SKM-1 treated with dmso at 0.1 percent for 144 hours (cell line): ENCODE data around the gene LAMTOR5.

Experiments used
- DNase-seq: peaks from one replicate; lab custom pipeline; 2025; ENCODE audit not compliant: unreplicated experiment; lab: John Stamatoyannopoulos, UW

The LAMTOR5 gene

DNA sequence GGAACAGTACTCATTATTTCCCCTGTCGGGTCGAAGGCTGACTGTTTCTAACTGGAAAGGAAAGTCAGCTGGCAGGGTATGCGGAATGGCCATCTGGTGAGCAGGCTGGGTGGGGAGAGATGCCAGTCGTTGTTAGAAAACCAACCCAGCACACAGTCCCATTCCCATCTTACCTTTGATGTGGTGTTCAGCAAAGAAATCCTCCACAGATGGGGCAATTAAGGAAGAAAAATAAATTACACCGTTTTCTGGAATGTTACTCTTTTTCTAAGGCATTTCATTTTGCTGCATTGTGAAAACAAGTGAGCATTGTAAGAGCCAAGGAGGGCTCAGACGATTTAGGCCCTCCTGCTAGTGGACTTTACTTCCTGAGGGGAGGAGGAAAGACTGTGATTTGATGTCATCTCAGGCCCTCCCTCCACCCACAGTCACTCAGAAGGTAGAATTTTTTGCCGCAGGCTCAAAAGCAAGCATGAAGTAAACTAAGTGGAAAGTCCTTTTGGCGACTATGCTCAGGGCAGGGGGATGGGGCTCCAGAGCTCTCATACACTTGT, 16.7 kb downstream of the LAMTOR5 start, which contains the start of gene SLC16A4:
SLC16A4 (minus strand) TSS at position 335 of the 554 bp plus-strand sequence. CDS start 1,703 bp downstream, outside the sequence.
- DNase-seq, result no peak

- DNase-seq, result no peak
Measured at GRCh38 chr1:110390096-110390495, 17.4 kb downstream of the LAMTOR5 start.

DNA sequence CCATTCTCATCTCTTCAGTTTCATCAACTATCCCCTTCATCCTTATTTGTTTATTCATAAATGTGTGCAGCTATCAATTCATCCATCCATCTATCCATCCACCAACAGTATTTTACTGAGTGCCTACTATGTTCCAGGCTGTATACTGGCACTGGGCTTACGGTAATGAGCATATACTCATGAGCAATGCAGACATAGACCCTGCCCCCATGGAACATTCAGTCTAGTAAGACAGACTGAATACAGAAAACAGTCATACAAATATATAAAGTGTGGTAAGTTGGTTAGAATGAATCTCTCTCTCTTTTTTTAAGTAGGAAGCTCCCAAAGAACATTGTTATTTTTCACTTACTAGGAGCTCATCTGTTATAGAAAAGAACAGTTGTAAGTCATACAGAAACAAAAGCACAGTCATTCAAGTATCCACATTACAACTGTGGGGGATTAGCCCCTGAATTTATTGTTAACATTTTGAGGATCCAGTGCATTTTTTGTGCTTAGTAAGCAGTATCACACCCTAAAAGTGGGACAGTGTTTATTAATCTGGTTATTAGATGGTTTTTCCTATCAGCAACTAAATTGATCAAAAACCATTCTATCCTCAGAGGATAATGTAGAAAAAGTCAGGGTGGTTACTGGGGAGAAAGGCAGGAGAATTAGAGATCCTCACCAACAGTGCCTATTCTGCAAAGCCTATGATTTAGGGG, 20.3 kb downstream of the LAMTOR5 start:
- no peak for DNase-seq

DNA sequence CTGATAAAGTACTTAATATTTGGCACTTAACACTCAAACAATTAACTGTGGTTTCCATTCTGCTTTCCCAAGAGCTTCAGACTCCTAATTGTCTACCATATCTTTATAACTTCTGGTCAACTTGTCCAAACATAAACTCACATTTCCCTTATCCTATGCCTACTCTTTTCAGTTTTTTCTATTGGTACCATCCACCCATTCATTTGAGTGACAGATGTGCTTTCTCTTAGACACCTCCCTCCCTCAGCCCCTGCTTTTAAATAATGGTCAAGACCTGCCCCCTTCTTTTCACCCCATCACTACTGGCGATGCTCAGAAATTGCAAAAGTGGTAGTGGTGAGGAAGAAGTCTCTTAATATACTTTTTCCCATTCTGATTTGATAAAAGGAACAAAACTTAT, 22.1 kb downstream of the LAMTOR5 start:
- no peak for DNase-seq

GRCh38 chr1:110384581-110385321, 22.7 kb downstream of the LAMTOR5 start:
- DNase-seq, result no peak

DNA sequence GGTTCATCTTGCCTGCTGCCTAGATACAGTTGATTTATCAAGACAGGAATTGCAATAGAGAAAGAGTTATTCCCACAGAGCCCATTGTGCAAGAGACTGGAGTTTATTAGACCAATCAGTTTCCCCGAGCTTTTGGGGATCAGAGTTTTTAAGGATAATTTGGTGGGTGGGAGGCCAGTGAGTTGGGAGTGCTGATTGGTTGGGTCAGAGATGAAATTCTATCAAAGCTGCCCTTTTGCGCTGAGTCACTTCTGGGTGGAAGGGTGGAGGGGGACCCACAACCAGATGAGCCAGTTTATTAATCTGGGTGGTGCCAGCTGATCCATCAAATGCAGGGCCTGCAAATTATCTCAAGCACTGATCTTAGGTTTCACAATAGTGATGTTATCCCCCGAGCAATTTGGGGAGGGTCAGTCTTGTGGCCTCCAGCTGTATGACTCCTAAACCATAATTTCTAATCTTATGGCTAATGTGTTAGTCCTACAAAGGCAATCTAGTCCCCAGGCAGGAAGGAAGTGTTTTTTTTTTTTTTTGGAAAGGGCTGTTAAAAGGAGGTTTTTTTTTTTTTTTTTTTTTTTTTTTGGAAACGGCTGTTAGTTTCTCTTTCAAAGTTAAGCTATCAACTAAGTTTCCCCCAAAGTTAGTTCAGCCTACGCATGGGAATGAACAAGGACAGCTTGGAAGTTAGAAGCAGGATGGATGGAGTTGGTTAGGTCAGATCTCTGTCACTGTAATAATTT, 24.1 kb downstream of the LAMTOR5 start:
- no peak for DNase-seq

GRCh38 chr1:110380672-110381283, 26.7 kb downstream of the LAMTOR5 start:
- DNase-seq, result peak; percentile 76

GRCh38 chr1:110375490-110375889, 32.0 kb downstream of the LAMTOR5 start:
- no peak for DNase-seq

DNA sequence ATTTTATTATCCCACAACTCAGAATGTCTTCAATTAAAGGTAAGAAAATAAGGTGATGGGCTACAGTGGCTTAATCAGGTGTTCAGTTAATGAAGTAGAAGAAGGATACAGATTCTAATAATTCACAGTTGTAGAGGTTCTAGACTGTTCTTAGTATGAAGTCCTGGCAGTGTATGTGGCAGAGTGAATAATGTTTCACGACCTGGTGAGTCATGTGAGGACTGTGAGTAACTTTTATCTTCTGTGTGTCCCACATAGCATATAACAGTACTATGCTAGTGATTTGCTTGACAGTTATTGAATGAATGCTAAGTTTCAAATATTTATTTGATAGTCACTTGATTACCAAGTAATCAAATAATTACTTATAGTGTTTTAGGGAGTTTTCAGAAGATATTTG, 36.7 kb downstream of the LAMTOR5 start:
- no peak for DNase-seq

- DNase-seq, result no peak
Measured at GRCh38 chr1:110364221-110364620, 43.3 kb downstream of the LAMTOR5 start.

DNA sequence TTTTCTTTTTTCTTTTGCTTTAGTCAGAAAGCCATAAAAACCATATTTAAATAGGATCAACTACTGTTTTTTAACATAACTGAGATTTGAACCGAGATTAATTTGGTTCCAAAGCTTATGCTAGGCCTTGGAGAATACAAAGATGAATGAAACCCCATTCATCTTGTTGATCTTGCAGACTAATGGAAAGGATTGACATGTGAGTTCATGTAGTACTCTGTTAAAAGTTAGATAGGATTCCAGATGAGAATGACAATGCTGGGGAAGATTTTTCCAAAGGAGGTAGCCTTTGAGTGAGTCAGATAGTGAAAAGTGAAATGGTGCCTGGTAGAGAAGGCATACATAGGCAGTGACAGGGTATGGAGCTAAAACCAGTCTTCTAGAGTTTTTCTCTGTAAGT, 45.6 kb downstream of the LAMTOR5 start:
- DNase-seq, result no peak

DNA sequence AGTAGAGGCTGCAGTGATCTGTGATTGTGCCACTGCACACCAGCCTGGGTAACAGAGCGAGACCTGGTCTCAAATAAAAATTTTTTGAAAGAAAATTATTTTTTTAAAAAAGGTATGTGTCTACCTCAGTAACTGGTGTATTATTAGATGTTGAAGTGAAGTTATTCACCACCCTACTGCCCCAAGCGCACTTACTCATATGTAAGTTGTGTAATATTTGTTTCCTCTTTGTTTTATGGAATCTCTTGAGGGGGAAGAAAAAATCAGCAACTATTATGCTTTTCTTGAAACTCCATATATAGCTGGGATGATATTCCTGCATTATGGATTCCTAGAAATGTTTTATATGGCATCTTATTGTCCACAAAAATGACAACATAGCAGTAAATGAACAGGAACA, 47.1 kb downstream of the LAMTOR5 start:
- no peak for DNase-seq

GRCh38 chr1:110356379-110356778, 51.1 kb downstream of the LAMTOR5 start:
- no peak for DNase-seq

DNA sequence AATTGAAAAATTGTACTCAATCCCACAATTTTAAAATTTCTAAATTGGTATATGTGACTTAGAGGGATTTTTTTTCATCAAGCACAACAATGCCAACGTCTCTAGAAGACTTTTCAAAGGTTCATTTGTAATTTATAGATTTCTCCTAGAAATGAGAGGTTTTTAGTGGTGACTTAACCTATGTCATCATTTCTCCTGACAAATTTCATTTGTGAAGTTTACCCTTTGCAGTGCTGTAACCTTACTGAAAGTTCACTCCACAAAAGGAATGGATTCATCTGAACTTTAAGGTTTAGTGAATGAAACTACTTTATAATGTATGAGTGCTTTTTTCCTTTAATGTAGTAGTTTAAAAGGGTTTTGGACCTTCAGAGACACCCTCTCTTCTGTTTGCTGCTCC, 52.2 kb downstream of the LAMTOR5 start:
- no peak for DNase-seq
